OCI-LY3 (cell line): ENCODE data around the gene RHOH.

Source experiments
- H2AFZ ChIP-seq: fragments of 200-600, 300-600 bp; shearing (Covaris generic); 2 replicates; pipeline ENCODE4 v1.6.0; 2014; ENCODE audit warnings: antibody characterized with exemption, low read depth, low read length
- H3K27ac ChIP-seq: fragments of 200-600, 300-600 bp; sonication (generic); 2 replicates; pipeline ENCODE4 v1.5.1; 2014; ENCODE audit warnings: mild to moderate bottlenecking, low read length, moderate library complexity, mixed read lengths
- H3K27me3 ChIP-seq: fragments of 200-600, 300-600 bp; sonication (generic); 2 replicates; pipeline ENCODE4 v1.6.1; 2014; ENCODE audit warnings: low read depth, low read length, mixed read lengths
- H3K36me3 ChIP-seq: fragments of 200-600, 300-600 bp; sonication (generic); replicated peaks from 2 replicates; pipeline ENCODE3; 2014; ENCODE audit warnings: low read depth, low read length, mixed read lengths
- H3K4me1 ChIP-seq: fragments of 300-600, 200-600 bp; sonication (generic); 2 replicates; pipeline ENCODE4 v1.6.1; 2014; ENCODE audit warnings: low read length, mixed read lengths
- H3K4me2 ChIP-seq: fragments of 200-600, 300-600 bp; sonication (generic); 2 replicates; pipeline ENCODE4 v1.6.1; 2014; ENCODE audit warnings: low read length, mixed read lengths
- H3K4me3 ChIP-seq: fragments of 300-600, 200-600 bp; sonication (generic); 2 replicates; pipeline ENCODE4 v1.5.1; 2014; ENCODE audit warnings: antibody characterized with exemption, mild to moderate bottlenecking, low read length, moderate library complexity
- H3K79me2 ChIP-seq: fragments of 300-600, 200-600 bp; shearing (Covaris generic); 2 replicates; pipeline ENCODE4 v1.6.1; 2014; ENCODE audit warnings: mild to moderate bottlenecking, low read length, mixed read lengths
- H3K9ac ChIP-seq: fragments of 300-600, 200-600 bp; shearing (Covaris generic); 2 replicates; pipeline ENCODE4 v1.6.0; 2014; ENCODE audit warnings: mild to moderate bottlenecking, low read length, moderate library complexity
- H3K9me3 ChIP-seq: fragments of 200-600, 300-600 bp; shearing (Covaris generic); 2 replicates; pipeline ENCODE4 v1.6.1; 2014; ENCODE audit warnings: low read length, mixed read lengths; ENCODE audit not compliant: insufficient read depth
- H4K20me1 ChIP-seq: fragments of 200-600, 300-600 bp; sonication (generic); 2 replicates; pipeline ENCODE4 v1.6.1; 2016; ENCODE audit warnings: low read length, mixed read lengths; ENCODE audit not compliant: insufficient read depth
- CTCF ChIP-seq: fragments of 200-600, 300-600 bp; sonication (generic); IDR thresholded peaks from 2 replicates; pipeline ENCODE4 v1.5.1; 2014; ENCODE audit warnings: antibody characterized with exemption, low read length, low read depth
- EZH2phosphoT487 ChIP-seq: fragments of 200-600 bp; shearing (Covaris generic); IDR thresholded peaks from 2 replicates; pipeline ENCODE4 v1.6.1; 2018; ENCODE audit warnings: antibody characterized with exemption, mixed run types, low read depth

Gene RHOH

GRCh38 chr4:40295572-40295971, 98.7 kb downstream of the RHOH start:
- Histone ChIP-seq H3K9me3 (peaks cover 7% of the 10 kb centered on the region), H3K9ac (no peak overlapping the region), H3K4me1 (peaks cover 29% of the 10 kb centered on the region), H4K20me1 (no peaks in the 10 kb centered on the region), H3K36me3 (no peaks in the 10 kb centered on the region), H2AFZ (no peak overlapping the region), H3K4me3 (no peak overlapping the region), H3K27ac (no peak overlapping the region), H3K79me2 (no peaks in the 10 kb centered on the region), H3K27me3 (no peaks in the 10 kb centered on the region), H3K4me2 (no peak overlapping the region)
- TF ChIP-seq EZH2phosphoT487: no peak
- TF ChIP-seq CTCF: no peak
